Body of pancreas (tissue), 4 donors: ENCODE results near the gene ASTN1. TPM values are rescaled to one million over a fixed set of nuclear protein-coding genes. Genes with fewer than 3 reads are reported as not detected.

ENCODE experiments used
- ATAC-seq: fragments of 150-250 bp; one replicate; pipeline ENCODE4 v1.9.1; 2016
- DNase-seq, 4 donors: peaks; one replicate each; pipeline ENCODE4 v3.0.0-alpha.2; 2019
- H3K27ac ChIP-seq, 4 donors: fragments of 200-600 bp; sonication (generic); 1 replicate in 3 of 4; 2 replicates in 1 of 4; pipeline versions ENCODE4 v1.5.1 to v1.6.1; 2016 to 2019; ENCODE audit warnings: mild to moderate bottlenecking in 1 of 4, mixed read lengths in 1 of 4, moderate library complexity in 1 of 4
- H3K27me3 ChIP-seq, 2 donors: fragments of 200-600 bp; sonication (generic); one replicate each; pipeline ENCODE4 v1.6.0; 2016; ENCODE audit warnings: mild to moderate bottlenecking in 1 of 2
- H3K36me3 ChIP-seq, 2 donors: fragments of 200-600 bp; sonication (generic); replicated peaks in 1 of 2; 2 replicates each; pipeline ENCODE4 v1.5.1; 2016; ENCODE audit warnings: low read depth in 2 of 2; ENCODE audit not compliant: insufficient read depth in 1 of 2
- H3K4me1 ChIP-seq: fragments of 200-600 bp; sonication (generic); one replicate; pipeline ENCODE4 v1.6.0; 2016
- H3K4me3 ChIP-seq, 2 donors: fragments of 200-600 bp; sonication (generic); 1 replicate in 1 of 2; 2 replicates in 1 of 2; pipeline ENCODE4 v1.5.1; 2016 to 2019
- H3K9me3 ChIP-seq, 3 donors: fragments of 200-600 bp; sonication (generic); 1 replicate in 2 of 3; 2 replicates in 1 of 3; pipeline ENCODE4 v1.5.1; 2016
- CTCF ChIP-seq, 7 experiments: fragments of 450-650 bp in 4 of 7; fragments of 200-600 bp in 3 of 7; sonication (generic) in 3 of 7; IDR thresholded peaks; one replicate each; pipeline ENCODE4 v1.5.1; 2016 to 2019; ENCODE audit warnings: antibody characterized with exemption in 7 of 7
- POLR2A ChIP-seq, 3 donors: fragments of 450-650 bp; IDR thresholded peaks; one replicate each; pipeline ENCODE4 v1.6.1; 2016; ENCODE audit warnings: antibody characterized with exemption in 3 of 3, mild to moderate bottlenecking in 2 of 3
- WGBS, 2 donors: methylation state at CpG; one replicate each; pipeline ENCODE4 v1.1.5; 2017; 5-methylcytosine and 5-hydroxymethylcytosine counted together
- intact Hi-C: fragments of 100-400 bp; cut with DNase I; formaldehyde crosslinking; loops from one replicate; pipeline ENCODE4 v1.15.1; 2023
- total RNA-seq, 2 donors: library from RNA; depleted of rRNA; stranded (reverse); fragments of >200 nt; gene quantifications; one replicate each; pipeline ENCODE4 v1.1.0, GENCODE V29; 2016

Gene ASTN1
- total RNA-seq, 2 donors from 2014 or later = 0.66 to 0.78 TPM

- intact Hi-C loops = no loop called here
These were observed 167.9 kb downstream of the ASTN1 start for GRCh38 chr1:176996456-176997090.

GRCh38 chr1:176994931-176995596, 169.4 kb downstream of the ASTN1 start:
- Histone ChIP-seq H3K4me3 (no peak overlapping the region), H3K27ac (no peak overlapping the region), H3K36me3 (no peaks in the 10 kb centered on the region), H3K9me3 (peaks cover 0 to 4% (median 0%) of the 10 kb centered on the region in 3 donors), H3K27me3 (no peaks in the 10 kb centered on the region), H3K4me1 (no peaks in the 10 kb centered on the region)
- ATAC-seq = no peak
- no peak for DNase-seq
- WGBS, 2 donors = 71 to 82% methylated on average over 3 of the region's 3 CpGs
- intact Hi-C loops = no loop called here
- no peak for TF ChIP-seq CTCF (IDR thresholded peaks at IDR 0.05)
- no peak for TF ChIP-seq POLR2A (IDR thresholded peaks at IDR 0.05)

More at GRCh38 chr1:176996456-176997090, 167.9 kb downstream of the ASTN1 start:
- TF ChIP-seq POLR2A (IDR thresholded peaks at IDR 0.05) (no peak), CTCF (IDR thresholded peaks at IDR 0.05) (no peak)
- DNase-seq (peak in 2 of 4 donors; percentile 5 to 28), ATAC-seq (no peak)
- peaks cover 0 to 4% (median 0%) of the 10 kb centered on the region in 3 donors for H3K9me3 ChIP-seq
- no peaks in the 10 kb centered on the region for H3K36me3 ChIP-seq
- no peak overlapping the region for H3K4me3 ChIP-seq
- no peaks in the 10 kb centered on the region for H3K4me1 ChIP-seq
- no peak overlapping the region for H3K27ac ChIP-seq
- WGBS, 2 donors = 13 to 19% methylated on average over 4 of the region's 4 CpGs
- H3K27me3 ChIP-seq = no peaks in the 10 kb centered on the region

GRCh38 chr1:176993587-176993986, 170.9 kb downstream of the ASTN1 start:
- Histone ChIP-seq H3K27me3 (no peaks in the 10 kb centered on the region), H3K9me3 (peaks cover 0 to 4% (median 0%) of the 10 kb centered on the region in 3 donors), H3K27ac (no peak overlapping the region), H3K4me3 (no peak overlapping the region), H3K36me3 (no peaks in the 10 kb centered on the region), H3K4me1 (no peaks in the 10 kb centered on the region)
- DNase-seq = no peak
- intact Hi-C loops = no loop called here
- WGBS, 2 donors = 64 to 81% methylated on average over 3 of the region's 3 CpGs
- no peak for ATAC-seq
- TF ChIP-seq POLR2A (IDR thresholded peaks at IDR 0.05) = no peak
- TF ChIP-seq CTCF (IDR thresholded peaks at IDR 0.05) = no peak

GRCh38 chr1:176989754-176990153, 174.8 kb downstream of the ASTN1 start:
- Histone ChIP-seq H3K36me3 (no peaks in the 10 kb centered on the region), H3K9me3 (no peaks in the 10 kb centered on the region), H3K27me3 (no peaks in the 10 kb centered on the region), H3K4me3 (no peak overlapping the region), H3K27ac (no peak overlapping the region), H3K4me1 (no peaks in the 10 kb centered on the region)
- TF ChIP-seq POLR2A (IDR thresholded peaks at IDR 0.05) (no peak), CTCF (IDR thresholded peaks at IDR 0.05) (no peak)
- intact Hi-C loops = no loop called here
- DNase-seq (peak in 2 of 4 donors; percentile 7 to 19), ATAC-seq (no peak)
- WGBS, 2 donors = 44 to 67% methylated on average over 1 of the region's 1 CpG
